Measurements from ENCODE around the gene ELANE.
"Not testable (repeated sequence)": the region's sequence is repeated elsewhere in the genome, so short reads cannot be mapped to it uniquely, and the experiment has no call there.

The ELANE gene

DNA sequence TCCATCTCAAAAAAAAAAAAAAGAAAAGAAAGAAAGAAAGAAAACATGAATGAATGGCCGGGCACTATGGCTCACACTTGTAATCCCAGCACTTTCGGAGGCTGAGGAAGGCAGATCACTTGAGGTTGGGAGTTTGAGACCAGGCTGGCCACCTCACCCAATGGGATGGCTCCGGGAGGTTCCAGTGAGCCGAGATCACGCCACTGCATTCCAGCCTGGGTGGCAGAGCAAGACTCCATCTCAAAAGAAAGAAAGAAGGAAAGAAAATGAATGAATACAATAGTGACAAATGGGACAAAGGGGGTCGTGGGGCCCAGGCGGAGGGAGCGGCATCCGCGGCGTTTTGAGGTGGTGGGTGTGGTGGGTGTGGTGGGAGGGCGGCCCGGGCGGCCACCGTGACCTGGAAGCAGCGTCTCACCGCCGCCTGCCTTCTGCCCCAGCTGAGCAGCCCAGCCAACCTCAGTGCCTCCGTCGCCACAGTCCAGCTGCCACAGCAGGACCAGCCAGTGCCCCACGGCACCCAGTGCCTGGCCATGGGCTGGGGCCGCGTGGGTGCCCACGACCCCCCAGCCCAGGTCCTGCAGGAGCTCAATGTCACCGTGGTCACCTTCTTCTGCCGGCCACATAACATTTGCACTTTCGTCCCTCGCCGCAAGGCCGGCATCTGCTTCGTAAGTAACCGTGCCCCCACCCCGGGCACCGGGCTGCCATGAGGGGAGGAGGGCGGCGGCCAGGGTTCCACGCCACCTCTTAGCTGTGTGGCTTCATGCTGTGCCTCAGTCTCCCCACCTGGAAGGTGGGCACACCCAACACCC lies 6.2 kb upstream of the ELANE start:
- H3K4me3 ChIP-seq (ENCODE audit: low read depth, low read length): no peak overlapping the region
- TF ChIP-seq CTCF (IDR thresholded peaks at IDR 0.05; ENCODE audit: control insufficient read depth, extremely low read depth, insufficient read depth): no peak

GRCh38 chr19:848386-848921 lies 3.6 kb upstream of the ELANE start:
- DNase-seq (ENCODE audit: low read depth): no peak
- H3K4me3 ChIP-seq (ENCODE audit: low read depth, low read length): no peak overlapping the region
- TF ChIP-seq CTCF (IDR thresholded peaks at IDR 0.05; ENCODE audit: control insufficient read depth, extremely low read depth, insufficient read depth): no peak

More for the DNA sequence above, 6.2 kb upstream of the ELANE start:
- no peak for DNase-seq (ENCODE audit: low read depth)

GRCh38 chr19:849195-849594 lies 2.9 kb upstream of the ELANE start:
- DNase-seq (ENCODE audit: low read depth); H3K4me3 ChIP-seq (ENCODE audit: low read depth, low read length): not testable (repeated sequence)

GRCh38 chr19:850221-850978 lies 1.7 kb upstream of the ELANE start:
- TF ChIP-seq CTCF (IDR thresholded peaks at IDR 0.05; ENCODE audit: control insufficient read depth, extremely low read depth, insufficient read depth): no peak
- DNase-seq (ENCODE audit: low read depth): peak; percentile 63

GRCh38 chr19:850979-851335 lies 1.1 kb upstream of the ELANE start:
- DNase-seq (ENCODE audit: low read depth): no peak
- TF ChIP-seq CTCF (IDR thresholded peaks at IDR 0.05; ENCODE audit: control insufficient read depth, extremely low read depth, insufficient read depth): no peak
- H3K4me3 ChIP-seq (ENCODE audit: low read depth, low read length): no peak overlapping the region

More at GRCh38 chr19:850221-850978, 1.7 kb upstream of the ELANE start:
- no peak overlapping the region for H3K4me3 ChIP-seq (ENCODE audit: low read depth, low read length)

DNA sequence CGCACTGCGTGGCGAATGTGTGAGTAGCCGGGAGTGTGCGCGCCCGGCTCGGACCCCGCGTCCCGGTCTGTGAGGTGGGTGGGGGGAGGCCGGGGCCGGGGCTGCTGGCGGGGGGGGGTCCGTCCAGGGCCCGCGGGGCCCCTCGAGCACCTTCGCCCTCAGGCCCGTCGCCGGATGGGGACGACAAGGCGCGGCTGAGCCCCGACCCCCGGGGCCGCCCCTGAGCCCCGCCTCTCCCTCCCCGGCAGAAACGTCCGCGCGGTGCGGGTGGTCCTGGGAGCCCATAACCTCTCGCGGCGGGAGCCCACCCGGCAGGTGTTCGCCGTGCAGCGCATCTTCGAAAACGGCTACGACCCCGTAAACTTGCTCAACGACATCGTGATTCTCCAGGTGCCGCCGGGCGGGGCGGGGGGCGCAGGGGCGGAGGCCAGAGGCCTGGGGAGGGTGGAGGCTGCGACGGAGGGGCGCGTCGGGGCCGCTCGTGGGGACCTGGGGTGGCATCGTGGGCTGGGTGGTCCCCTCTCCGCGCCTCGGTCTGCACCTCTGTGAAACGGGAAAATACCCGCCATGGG lies 997 bp downstream of the ELANE start:
- no peak overlapping the region for H3K4me3 ChIP-seq (ENCODE audit: low read depth, low read length)
- TF ChIP-seq CTCF (IDR thresholded peaks at IDR 0.05; ENCODE audit: control insufficient read depth, extremely low read depth, insufficient read depth): no peak
- DNase-seq (ENCODE audit: low read depth): no peak

DNA sequence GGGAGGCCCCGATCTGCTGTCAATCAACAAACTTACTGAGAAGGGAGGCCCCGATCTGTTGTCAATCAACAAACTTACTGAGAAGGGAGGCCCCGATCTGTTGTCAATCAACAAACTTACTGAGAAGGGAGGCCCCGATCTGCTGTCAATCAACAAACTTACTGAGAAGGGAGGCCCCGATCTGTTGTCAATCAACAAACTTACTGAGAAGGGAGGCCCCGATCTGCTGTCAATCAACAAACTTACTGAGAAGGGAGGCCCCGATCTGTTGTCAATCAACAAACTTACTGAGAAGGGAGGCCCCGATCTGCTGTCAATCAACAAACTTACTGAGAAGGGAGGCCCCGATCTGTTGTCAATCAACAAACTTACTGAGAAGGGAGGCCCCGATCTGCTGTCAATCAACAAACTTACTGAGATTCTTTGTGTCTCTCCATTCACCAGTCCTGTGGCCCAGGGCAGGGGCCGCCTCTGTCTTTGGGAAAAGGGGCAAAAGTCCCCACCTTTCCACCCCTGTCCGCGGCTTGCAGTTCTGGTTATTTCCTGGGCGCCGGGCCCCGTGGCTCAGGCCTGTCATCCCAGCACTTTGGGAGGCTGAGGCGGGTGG lies 1.6 kb downstream of the ELANE start:
- DNase-seq (ENCODE audit: low read depth); H3K4me3 ChIP-seq (ENCODE audit: low read depth, low read length): not testable (repeated sequence)
